Retinal pigment epithelial cell (primary cell): ENCODE results near the gene WDR54.

Source experiments
- DNase-seq: peaks from one replicate; pipeline ENCODE4 v3.0.0-alpha.2; 2010; ENCODE audit warnings: low read depth
- H3K4me3 ChIP-seq: 2 replicates; pipeline ENCODE4 v1.5.1; 2011; ENCODE audit warnings: mild to moderate bottlenecking, low read length, control low read depth, moderate library complexity
- TF ChIP-seq, protein P1 (sequence below): conservative IDR thresholded peaks from 2 replicates; pipeline ENCODE4 v1.5.1; 2011; ENCODE audit warnings: low read depth, low read length, control low read depth, inconsistent platforms

Gene WDR54

DNA sequence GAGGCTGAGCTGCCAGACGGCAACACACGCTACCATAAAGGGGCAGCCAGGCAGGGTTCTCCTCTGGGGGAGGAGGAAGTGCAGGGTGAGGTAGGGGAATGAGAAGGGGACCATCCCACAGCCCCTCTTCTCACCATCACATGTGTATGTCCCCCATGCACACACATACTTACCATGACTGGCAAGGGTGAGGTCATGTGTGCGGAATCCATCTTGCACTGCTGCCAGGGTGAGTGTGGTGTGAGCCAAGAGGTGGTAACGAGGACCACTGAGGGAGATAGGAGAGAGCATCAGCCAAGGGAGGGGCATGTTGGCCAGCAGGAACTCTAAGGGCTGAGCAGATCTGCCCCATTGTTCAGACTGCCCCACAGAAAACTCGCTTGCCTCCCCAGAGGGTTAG lies 7.1 kb downstream of the WDR54 start:
- H3K4me3 ChIP-seq, result no peak overlapping the region
- no peak for DNase-seq
- TF ChIP-seq, protein P1, sequence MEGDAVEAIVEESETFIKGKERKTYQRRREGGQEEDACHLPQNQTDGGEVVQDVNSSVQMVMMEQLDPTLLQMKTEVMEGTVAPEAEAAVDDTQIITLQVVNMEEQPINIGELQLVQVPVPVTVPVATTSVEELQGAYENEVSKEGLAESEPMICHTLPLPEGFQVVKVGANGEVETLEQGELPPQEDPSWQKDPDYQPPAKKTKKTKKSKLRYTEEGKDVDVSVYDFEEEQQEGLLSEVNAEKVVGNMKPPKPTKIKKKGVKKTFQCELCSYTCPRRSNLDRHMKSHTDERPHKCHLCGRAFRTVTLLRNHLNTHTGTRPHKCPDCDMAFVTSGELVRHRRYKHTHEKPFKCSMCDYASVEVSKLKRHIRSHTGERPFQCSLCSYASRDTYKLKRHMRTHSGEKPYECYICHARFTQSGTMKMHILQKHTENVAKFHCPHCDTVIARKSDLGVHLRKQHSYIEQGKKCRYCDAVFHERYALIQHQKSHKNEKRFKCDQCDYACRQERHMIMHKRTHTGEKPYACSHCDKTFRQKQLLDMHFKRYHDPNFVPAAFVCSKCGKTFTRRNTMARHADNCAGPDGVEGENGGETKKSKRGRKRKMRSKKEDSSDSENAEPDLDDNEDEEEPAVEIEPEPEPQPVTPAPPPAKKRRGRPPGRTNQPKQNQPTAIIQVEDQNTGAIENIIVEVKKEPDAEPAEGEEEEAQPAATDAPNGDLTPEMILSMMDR, result no peak

DNA sequence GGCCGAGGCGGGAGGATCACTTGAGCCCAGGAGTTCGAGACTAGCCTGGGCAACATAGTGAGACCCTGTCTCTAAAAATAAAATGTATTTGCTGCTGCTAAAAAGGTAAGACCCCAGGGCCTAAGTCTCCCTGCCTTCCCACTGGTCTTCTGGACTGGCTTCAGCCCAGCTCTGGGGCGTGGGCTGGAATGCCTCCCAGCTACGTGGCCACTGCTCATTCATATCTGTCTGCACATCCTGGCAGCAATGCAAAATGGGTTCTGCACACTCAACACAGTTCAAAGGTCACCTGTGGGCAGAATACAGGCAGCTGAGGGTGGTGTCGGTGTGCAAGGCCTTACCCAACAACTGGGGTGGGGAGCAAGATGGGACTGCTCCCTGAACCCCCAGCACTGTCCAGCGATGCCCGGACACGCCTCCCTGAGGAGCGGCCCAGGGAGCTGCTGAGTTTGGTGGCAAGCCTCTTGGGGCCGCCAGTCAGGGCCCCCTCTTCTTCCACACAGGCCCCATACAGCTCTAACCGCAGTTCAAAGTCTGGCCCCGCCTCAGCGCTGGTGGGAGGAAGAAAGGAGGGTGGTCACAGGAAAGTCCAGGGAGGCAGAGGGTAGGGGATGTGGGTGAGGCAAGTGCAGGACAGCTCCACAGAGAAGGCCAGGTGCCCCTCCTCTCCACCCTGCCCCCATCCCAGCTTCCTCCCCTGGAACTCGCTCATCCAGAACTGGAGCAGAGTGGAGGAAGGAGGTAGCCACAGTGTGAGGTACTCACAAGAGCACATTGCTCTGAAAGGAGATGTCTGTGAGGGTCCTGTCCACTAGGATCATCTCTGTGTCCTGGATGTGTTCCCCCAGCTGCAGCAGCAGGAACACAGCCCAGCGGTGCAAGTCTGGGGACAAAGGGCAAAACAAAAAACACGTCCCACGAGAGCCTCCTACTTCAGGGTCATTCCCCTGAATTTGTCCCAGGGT lies 8.2 kb downstream of the WDR54 start:
- DNase-seq, result no peak
- TF ChIP-seq, protein P1, result no peak
- H3K4me3 ChIP-seq, result no peak overlapping the region

GRCh38 chr2:74430502-74430901 lies 9.0 kb downstream of the WDR54 start:
- no peak overlapping the region for H3K4me3 ChIP-seq
- TF ChIP-seq, protein P1, result no peak
- DNase-seq, result no peak

- DNase-seq, result no peak
- TF ChIP-seq, protein P1, result no peak
- H3K4me3 ChIP-seq, result no peak overlapping the region
These were observed 14.7 kb downstream of the WDR54 start for GRCh38 chr2:74436111-74436805.

DNA sequence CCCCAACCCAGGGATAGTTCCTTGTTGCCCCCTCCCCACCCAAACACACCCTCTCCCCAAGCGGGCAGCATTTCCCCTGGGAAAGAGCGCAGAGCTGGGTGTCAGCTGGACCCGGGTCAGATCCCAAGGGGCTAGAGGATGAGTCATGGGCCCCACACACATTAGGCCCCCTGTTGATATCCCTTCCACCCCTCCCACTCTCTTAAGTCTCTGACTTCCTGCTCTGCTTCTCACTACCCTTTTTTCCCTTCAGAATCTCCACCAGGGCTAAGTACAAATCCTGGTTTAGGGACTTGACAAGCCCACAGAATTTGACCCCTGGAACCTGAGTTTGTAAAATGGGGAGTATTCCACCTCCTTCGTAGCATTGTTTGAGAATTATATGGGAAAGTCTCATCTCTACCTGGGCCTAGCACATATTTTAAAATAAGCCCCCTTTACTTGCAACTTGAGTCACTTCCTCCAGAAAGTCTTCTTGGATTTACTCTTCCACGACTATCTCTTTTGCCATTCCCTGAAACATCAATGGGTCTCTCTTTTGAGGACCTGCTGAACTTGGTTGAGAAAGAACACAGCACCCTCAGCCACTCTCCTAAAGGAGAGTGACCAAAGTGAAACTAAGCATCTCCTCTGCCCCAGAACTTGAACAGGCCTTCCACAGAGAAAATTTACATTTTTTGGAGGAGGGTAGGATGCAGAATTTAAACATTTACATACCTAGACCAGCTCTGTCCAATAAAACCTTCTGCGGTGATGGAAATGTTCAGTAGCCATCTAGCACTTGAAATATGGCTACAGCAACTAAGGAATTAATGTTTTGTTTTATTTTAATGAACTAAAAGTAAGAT lies 15.5 kb downstream of the WDR54 start:
- DNase-seq, result no peak
- H3K4me3 ChIP-seq, result no peak overlapping the region
- TF ChIP-seq, protein P1, result no peak

DNA sequence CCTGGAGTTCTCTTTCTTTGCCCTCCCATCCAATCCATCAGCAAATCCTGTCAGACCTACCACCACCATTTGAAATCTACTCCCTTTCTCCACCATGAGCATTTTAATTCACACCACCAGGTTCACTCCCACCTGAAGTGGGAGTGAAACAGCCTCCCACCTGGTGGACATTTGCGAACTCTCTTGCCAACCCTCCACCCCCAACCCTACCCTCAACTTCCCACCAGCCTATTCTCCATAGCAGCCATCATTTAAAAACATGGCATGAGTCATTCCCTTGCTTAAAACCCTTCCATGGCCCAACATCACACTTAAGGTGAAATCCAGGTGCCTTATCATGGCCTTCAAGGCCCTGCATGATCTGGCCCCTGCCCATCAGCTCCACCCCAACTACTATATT lies 16.7 kb downstream of the WDR54 start:
- TF ChIP-seq, protein P1, result no peak
- H3K4me3 ChIP-seq, result no peak overlapping the region
- DNase-seq, result no peak
